GM19043 (cell line): Measurements from ENCODE around the gene TPRN.
A peak's percentile ranks its signal among the peaks of the same experiment; 100 is the strongest.

Source experiments
- ATAC-seq: cut with Tn5 transposase; IDR thresholded peaks from one replicate; pipeline ENCODE4 v1.9.1; 2021; ENCODE audit warnings: low read depth; ENCODE audit not compliant: unreplicated experiment

TPRN gene

GRCh38 chr9:137226338-137227053 lies 26.0 kb upstream of the TPRN start:
- ATAC-seq = no peak

GRCh38 chr9:137225699-137226331 lies 25.3 kb upstream of the TPRN start:
- no peak for ATAC-seq

GRCh38 chr9:137224830-137225694 lies 24.5 kb upstream of the TPRN start, which contains the start of gene CYSRT1:
Gene CYSRT1, plus strand, starts transcription at chr9:137225174. Its CDS starts 448 bp downstream, at chr9:137225622.
- no peak for ATAC-seq

GRCh38 chr9:137223078-137223970 lies 22.8 kb upstream of the TPRN start:
- peak; percentile 72 for ATAC-seq

GRCh38 chr9:137222190-137223077 lies 21.9 kb upstream of the TPRN start, which contains the start of gene RNF208:
Gene RNF208, minus strand, starts transcription at chr9:137222240. Its CDS starts 1,028 bp downstream, at chr9:137221212.
- no peak for ATAC-seq

- ATAC-seq = no peak
Observed at GRCh38 chr9:137221506-137222111, 21.1 kb upstream of the TPRN start.

- no peak for ATAC-seq
Observed at GRCh38 chr9:137221095-137221505, 20.6 kb upstream of the TPRN start.

- ATAC-seq = no peak
Observed at GRCh38 chr9:137220317-137221094, 20.0 kb upstream of the TPRN start.

GRCh38 chr9:137219757-137220316 lies 19.3 kb upstream of the TPRN start:
- no peak for ATAC-seq

- no peak for ATAC-seq
Observed at GRCh38 chr9:137218754-137219271, 18.3 kb upstream of the TPRN start.

- ATAC-seq = no peak
Observed at GRCh38 chr9:137218212-137218753, 17.7 kb upstream of the TPRN start.

- ATAC-seq = no peak
Observed at GRCh38 chr9:137217276-137218211, 17.0 kb upstream of the TPRN start.

GRCh38 chr9:137216188-137216965 lies 15.8 kb upstream of the TPRN start:
- ATAC-seq = no peak

GRCh38 chr9:137215196-137215986 lies 14.8 kb upstream of the TPRN start:
- no peak for ATAC-seq

GRCh38 chr9:137214620-137215019 lies 14.1 kb upstream of the TPRN start:
- ATAC-seq = no peak
